CD4-positive, alpha-beta T cell treated with Interleukin-12 subunit alpha and Interleukin-12 subunit beta, for 1 hour (primary cell): ENCODE measurements around the gene TPPP2.
A peak's percentile ranks its signal among the peaks of the same experiment; 100 is the strongest.

Source experiments
- DNase-seq: peaks from one replicate; pipeline ENCODE4 v3.0.0-alpha.2; 2020

The TPPP2 gene

DNA sequence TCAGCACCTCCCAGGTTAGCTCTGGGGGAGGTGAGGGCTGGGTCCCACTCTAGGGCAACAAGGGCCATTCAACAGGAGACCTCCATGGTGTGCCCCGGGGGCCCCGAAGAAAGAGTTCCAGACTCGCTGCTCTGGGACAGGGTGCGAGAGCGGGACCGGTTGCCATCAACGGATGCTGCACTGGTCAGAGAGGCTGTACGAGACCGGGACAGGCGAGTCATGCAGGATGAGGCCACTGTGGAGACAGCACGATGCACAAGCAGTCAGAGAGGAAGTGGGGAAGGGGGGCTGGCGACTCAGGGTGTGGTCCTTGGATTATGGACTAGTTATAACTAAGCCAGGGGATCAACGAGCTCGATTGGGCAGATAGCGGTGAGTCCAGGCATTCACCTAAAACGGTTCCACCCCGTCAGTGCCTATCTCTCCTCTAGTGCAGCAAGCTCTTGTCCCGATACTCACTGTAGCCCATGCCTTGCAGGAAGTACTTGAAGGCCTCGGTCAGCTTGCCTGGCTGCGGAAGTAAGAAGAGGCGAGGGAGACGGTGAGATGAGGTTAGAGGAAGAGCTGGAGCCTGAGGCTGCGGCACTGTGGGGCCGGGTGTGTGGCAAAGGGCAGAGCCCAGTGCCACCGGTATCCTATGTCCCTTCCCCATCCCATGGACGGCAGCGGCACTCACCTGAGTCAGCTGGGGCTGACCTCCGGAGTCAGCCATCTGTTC lies 12.3 kb upstream of the TPPP2 start:
- no peak for DNase-seq

DNA sequence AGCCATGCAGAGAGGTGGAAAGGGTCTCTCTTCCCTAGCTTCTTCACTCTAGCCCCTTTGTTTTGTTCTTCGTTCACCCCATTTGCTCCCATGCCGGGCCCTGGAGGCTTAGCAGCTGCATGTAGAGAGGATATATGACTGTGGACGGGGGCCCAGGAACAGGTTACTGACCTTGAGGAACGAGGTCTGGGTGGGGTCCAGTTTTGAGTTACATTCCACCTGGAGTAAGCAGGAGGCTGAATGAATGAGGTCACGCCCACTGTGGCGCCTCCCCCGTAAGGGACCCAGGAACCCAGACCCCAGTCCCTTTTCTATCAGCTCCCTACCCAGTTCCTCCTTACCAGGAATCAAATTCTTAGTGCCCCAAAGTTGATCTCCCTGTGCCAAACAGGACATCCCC lies 11.7 kb upstream of the TPPP2 start:
- no peak for DNase-seq

DNA sequence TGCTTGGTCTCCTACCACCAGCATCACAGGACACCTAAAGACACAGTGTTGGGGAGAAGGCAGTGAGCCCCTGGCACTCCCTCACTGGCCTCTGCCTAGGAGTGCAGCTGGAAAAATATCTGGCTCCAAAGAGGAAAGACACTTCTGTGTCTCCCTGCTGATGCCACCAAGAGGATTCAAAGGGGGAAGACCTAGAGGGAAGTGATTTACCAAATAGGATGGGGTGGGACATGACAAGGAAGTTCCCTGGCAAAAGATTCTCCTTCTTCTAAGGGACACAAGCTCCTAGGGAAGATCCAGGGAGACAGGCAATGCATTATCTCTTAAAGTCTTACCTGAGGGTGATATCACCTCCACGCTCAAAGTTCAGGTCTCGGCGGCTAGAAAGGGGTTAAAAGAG lies 11.2 kb upstream of the TPPP2 start:
- no peak for DNase-seq

DNA sequence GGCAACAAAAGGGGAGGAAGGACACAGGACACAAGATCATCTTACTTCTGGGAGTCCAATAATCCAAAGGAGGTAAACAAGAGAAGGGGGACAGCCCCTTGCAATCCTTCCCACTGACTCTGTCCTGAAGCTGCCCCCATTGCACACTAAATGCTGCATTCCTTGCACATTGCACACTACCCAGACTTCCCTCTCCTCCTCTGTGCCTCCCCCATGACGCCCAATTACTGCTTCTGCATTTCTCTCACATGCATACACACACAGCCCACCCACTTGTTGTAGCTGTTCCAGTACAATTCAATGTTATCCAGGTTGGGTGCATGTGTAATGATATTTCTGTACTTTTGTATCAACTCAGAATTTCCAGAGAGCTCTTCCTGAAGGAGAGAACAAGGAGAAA lies 10.7 kb upstream of the TPPP2 start:
- no peak for DNase-seq

DNA sequence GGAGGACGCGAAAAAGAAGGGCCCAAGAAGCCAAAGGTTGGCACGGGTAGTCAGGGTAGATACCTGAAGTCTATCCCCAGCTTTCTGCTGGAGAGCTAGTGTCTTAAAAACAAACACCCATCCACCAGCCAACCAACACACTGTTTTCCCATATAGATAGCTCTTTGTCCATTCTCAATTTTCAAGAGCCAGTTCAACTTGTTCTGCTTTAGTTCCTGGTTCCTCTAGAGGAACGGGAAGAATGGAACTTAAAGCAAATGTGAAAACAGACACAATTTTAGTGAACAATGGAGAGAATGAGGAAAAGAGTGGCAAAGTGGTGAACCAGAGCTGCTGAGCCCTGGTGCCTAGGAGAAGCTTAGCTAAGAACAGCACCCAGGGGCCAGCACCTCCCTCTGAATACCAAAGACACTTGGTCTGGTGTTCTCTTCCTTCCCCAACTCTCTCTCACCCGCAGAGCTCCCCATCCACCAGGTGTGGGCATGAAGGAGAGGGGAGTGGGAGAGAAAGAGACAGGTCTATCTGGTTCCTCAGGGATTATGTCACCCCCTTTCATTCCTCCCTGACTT lies 9.0 kb upstream of the TPPP2 start:
- no peak for DNase-seq

DNA sequence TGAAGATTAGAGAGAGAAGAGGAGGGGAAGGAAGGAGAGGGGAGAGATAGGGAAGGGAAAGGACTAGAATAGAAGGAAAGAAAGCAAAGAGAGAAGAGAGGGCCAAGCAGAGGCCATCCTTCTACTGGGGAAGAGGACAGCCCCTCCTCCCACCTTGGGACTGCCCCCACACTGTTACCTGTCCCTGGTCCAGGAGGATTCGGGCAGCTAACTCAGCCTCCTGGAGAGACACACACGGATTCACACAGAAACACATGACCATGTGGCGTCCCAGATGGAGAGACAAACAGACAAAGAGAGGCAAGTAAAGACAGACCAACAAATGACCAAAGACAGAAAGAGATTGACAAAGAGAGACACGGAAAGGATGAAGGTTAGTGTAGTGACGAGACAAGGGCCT lies 7.3 kb upstream of the TPPP2 start:
- DNase-seq: no peak

DNA sequence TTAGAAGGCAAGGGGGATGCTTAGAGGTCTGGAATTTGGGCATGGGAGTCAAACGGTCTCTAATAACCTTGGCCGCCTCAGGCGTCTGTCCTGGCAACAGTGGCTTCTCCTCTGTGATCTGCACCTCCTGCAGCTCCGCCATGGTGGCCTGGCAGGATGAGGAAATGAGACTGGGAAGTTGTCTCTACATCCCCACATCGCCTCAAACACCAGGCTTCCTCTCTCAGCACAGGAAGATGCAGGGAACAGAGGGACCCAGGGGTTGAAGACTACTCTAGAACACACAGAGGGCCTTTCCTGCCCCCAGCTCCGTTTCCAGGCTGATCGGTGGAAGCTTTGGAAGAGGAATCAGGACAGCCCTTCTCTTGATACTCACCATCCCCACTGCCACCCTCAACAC lies 6.8 kb upstream of the TPPP2 start:
- DNase-seq: no peak

DNA sequence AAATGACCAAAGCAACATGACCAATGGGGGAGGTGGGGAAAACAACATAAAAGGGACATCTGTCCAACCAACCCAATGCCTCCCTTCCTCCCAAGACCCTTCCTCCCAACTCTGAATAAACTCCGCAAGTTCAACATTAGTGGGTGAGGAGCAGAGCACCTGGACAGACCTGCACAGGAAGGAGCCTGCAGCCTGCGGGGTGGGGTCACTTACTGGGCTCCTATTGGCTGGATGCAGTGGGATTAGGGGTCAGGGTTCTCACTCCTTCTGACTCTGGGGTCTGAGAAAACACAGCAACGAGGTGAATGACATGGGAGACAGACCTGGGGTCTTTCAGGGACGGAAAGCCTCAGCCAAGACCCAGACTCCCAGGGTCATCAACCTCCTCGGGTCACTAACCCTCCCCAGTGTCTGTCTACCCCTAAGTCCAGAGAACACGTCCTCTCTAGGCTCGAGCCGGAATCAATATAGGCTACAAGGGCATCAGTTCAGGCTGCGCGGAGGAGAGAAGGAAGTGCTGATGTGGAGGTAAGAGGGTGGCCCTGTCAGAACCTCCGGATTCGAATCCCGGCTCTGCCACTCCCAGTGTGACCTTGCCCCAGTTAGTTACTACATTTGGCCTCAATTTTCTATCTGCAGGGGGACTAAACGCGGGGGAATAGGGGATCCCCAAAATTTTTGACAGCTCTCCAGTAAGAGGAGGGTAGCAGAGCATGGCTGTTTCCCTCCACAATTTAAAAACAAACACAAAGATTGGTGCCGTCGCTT lies 6.0 kb upstream of the TPPP2 start:
- DNase-seq: peak; percentile 21

DNA sequence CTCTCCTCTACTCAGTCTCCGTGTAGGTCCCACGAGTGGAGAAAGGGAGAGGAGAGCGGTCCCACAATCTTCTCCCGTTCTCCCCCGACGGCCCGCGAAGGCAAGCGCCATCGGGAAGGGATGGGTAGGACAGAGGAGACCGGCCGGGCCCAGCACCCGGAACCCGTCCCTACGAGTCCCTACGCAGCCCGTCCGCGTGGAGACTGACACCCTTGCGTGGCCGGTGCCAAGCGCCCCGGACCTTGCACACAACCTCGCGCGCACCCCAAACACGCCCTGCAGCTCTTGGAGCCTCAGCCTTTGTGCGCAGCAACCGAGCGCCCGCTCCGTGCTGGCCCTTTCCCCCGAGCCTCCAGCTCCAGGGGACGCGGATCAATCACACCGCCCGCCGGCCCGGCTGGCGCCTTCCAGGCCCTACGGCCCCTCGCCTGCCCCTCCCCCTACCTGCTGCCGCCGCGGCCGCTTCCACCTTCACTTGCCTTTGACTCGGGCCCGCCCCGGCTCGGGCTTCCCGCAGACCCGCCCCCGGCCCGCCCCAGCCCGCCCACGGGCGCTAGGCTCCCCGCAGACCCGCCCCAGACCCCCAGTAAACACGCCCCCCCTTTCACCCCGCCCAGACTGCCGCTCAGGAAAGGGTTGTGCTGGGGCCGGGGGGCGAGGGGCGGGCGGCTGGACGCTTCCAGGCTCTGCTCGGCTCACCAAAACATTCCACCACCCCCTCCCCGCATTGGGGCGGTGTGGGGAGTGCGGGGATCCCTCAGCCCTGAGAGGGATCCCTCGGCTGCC lies 5.2 kb upstream of the TPPP2 start, which contains the start of gene NDRG2:
Gene NDRG2 (minus strand): TSS at position 477 of the 786 bp plus-strand sequence. CDS start 1,746 bp downstream, outside the sequence.
- peak; percentile 85 for DNase-seq

DNA sequence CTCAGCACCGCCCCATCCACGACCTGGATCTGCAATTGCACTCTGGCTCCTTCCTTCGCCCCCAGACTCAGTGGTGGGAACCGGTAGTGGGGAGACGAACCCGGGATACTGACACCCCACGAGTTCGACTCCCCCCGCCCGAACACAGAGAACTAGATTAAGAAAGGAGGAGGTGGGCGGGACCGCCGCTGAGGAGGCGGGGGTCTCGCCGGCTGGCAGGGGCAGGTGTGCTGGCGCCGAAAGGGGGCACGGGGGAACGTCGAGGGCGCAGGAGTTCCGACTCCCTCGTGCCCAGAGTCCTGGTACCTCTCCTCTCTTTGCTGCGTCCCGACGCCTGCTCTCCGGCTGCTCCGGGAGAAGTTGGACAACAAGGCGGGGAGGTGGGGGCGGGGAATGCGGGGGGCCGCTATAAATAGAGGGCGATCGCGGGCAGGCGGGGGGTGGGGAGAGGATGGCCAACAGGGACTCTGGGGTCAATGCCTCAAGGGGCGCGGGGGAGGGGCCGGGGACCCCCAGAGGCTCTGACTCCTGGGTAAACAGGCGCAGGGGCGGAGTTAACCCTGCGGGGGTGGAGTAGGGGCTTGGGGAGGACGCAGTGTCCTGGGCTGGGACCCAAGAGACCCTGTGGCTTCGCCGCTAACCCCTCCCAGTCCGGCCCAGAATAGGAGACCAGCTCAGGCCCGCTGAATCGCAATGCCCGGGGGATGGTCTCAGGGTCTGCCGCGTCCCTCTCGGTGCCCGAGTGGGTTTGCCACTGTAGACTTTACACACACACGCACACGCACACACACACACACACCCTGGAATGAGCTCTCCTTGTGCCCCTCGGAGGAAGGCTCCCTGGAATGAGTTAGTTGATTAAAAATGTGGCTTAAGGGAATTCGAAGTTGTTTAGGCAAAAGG lies 4.4 kb upstream of the TPPP2 start:
- no peak for DNase-seq

DNA sequence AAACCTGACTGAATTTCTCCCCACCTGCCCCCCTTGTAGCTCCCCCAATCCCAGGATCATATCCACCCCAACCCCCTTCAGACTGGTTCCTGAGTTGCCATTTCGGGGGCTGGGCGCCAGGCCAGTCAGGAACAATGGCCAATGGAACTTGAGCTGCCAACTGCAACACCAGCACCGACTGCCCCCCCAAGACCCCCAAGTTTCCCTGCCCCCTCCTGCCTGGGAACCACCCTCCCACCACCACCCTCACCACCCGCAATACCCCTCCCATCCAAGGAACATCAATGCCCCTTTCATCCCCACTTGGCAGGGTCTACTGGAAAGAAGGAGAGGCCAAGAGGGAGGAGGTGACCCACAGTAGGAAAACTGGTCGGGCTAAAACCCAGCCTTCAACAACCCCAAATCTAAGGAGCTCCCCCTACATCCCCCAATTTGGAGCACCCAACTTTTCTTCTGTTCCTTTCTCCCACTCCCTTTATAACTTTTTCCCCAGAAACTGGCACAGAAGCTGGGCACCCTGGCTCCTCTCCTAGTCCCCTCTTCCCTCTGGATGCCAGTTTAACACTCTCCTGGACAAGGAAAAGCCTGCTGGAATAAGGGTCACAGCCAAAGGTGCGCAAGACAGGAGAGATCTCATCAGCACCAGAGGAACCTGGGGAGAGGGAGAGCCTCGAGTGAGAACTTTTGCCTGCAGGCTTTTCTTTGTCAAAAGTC lies 3.6 kb upstream of the TPPP2 start:
- no peak for DNase-seq

DNA sequence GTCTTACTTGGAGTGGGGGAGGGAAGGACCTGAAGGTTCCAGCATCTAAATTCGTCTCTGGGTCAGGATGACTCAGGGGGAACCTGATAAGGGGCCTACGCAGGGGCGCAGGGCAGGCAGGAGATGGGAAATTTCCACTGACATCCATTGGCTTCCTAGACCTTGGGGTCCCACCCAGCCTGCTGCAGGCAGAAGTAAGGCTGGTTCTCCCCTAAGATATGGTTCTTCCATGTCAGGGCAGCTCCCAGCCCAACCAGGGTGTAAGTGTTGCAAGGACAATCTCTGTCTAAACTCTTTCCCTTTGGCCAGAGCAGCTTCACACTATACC lies 3.1 kb upstream of the TPPP2 start:
- no peak for DNase-seq

DNA sequence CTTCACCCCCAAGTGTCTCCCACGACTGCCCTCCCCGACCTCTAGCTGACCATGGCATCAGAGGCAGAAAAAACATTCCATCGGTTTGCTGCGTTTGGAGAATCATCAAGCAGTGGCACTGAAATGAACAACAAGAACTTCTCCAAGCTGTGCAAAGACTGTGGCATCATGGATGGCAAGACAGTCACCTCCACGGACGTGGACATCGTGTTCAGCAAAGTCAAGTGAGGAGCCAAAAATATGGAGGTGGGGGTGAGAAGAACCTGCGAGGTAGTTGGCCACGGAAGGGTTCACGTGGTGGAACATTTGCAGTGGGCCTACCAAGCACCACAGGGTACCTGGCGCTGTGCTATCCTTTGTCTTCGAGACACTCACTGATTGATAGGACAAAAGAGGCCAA lies 514 bp downstream of the TPPP2 start:
- DNase-seq: no peak

DNA sequence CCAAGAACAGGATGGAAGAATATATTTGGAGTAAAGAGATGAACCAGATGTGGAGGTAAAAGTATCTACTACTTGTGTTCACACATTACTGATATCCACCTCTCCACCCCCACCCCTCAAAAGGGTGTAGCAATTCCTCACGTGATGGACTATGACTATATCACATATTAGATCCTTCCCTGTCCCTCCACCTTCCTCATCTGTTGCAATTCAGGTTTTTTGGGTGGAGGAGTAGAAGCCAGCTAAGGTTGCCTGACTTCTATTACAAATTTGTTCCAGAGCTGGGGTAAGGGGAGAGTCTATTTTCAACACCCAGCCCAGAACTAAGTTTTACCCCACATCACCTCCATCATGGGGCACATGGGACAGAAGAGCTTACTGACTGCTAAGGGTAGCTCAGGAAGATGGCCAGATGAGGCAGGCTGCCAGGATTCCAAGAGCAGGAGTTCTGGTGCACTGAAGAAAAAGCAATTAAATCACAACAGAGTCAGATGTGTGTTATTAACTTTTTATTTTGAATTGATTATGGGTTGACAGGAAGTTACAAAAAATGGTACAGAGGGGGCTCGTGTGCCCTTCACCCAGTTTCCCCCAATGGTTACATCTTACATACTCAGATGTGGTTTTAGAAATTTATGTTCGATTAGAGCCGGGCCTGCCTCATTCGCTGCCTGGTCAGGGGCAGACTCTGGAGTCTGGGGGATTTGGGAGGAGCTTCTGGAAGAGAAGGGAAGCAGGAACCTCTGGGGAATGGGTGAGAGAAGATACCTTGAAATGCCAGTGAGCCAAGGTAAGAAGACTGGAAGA lies 2.5 kb downstream of the TPPP2 start:
- DNase-seq: no peak

DNA sequence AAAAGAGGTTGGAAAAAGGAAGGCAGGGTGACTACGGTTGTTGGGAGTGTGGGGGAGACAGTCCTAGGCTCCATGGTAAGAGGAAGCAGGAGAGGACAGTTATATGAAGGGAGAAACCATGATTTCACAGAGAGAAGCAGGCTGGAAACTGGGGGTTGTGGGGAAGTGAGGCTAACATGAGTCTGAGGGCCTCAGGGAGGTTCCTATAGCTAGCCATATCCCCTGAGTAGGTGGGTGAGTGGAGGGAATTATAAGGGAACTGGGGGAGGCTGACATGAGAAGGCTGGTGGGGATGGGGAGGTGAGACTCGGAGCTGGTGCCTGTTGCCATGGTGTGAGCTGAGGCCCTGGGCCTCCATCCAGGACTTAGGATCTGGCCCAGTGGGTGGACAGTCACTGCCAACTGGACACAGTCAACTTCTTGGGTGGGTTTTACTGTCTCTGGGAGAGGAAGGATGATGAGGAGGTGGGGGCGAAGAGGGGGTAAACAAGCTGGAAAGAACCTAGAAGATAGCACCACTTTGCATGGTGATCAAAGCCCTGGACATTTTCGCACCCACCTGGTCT lies 3.2 kb downstream of the TPPP2 start:
- DNase-seq: no peak

DNA sequence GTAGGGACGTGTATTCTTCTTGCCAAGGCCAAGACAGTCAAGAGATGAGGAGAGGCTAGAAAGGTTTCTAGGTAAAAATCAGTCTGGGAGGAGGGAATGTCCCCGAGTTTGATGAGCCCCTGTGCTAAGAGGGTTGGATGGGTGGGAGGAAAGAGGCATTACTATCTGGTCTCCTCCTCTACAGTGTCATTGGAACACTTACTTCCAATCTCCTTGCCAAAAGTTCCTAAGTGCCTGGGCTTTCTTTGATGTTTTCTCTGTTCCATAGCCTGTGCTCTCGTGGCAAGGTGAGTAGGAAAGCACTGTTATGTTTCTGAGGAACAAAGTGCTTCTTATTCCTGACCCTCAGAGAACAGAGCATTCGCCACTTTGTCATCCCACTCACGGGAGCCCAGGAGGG lies 4.7 kb downstream of the TPPP2 start, which contains the start of gene RNASE13:
Gene RNASE13 (minus strand): TSS at position 101 of the 400 bp plus-strand sequence. CDS start 519 bp downstream, outside the sequence.
- no peak for DNase-seq

DNA sequence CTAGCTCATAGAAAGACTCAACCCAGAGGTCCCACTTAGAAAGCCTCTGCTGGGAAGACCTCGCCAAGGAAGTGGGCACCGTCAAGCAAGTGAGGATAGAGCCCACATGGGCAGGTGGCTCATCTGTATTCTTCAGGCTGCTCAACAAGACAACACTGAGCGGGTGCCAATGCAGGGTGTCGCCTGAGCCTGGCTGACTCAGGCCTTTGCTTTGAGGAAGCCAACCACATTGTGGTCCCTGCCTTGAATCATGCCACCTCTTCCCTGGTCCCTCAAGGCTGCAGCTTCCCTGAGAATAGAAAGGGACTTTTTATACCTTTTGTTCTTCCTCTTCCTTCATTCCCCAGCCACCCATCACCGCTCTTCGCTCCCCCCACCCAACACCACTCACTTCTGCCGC lies 6.7 kb downstream of the TPPP2 start:
- DNase-seq: no peak

DNA sequence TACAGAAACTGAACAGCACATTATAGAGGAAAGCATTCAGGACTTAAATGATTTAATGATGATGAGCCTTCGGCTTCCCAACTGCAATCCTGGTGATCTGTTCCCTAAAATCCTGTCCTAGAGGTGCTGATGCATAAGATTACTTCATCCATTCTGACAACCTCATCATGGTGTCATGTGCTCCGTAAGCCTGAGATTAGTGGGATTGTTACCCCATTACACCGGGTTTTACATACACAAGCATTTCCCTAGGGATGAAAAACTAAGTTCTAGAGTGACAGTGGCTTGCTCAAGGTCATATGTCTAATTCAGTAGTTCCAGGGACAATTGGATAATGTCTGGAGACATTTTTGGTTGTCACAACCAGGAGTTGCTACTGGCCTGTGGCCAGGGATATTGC lies 7.1 kb downstream of the TPPP2 start:
- DNase-seq: no peak

DNA sequence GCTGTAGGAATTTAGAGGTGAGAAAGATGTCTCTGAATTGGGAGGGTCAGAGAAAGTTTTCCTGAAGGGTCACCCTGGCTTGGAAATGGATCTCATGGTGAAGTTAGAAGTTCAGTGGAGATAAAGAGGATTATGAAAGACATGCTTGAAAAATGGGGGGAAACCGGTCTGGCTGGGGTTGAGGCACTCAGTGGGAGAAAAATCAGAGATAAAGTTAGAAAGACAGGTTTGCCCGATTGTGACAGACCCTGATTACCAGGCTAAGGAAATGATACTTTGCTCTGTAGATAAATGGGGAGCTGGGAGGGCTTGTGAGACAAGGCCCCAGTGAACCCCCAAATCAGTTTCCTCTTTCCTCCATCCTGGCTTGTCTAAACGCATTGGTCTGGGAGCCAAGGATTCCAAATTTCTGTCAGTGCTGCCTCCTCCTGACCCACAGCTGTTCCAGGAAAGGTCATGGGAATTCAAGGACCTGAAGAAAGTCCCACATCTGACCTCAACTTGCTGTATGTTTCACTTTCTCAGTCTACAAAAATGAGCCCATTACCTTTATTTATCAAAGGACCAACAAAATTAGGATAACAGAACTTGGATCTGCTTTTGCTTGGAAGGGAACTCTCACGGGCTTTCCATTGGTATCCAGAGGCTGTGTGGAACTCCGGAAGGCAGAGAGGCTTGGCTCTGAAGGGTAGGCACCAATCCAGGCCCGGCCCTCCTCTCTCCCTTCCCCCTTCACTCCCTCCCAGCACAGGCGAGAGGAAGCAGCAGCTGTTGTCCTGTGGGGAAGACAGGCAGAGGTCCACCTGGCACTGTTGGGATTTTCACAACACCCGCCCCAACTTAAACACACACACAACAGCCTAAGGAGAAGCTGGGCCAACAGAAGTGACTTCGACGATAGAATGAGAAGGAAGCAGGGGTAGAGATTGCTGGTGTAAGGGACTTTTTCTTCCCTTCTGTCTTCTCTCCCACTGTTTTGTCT lies 8.7 kb downstream of the TPPP2 start:
- no peak for DNase-seq
